ENCODE results near the gene TIGD4.
A peak's percentile ranks its signal among the peaks of the same experiment; 100 is the strongest.

DNA sequence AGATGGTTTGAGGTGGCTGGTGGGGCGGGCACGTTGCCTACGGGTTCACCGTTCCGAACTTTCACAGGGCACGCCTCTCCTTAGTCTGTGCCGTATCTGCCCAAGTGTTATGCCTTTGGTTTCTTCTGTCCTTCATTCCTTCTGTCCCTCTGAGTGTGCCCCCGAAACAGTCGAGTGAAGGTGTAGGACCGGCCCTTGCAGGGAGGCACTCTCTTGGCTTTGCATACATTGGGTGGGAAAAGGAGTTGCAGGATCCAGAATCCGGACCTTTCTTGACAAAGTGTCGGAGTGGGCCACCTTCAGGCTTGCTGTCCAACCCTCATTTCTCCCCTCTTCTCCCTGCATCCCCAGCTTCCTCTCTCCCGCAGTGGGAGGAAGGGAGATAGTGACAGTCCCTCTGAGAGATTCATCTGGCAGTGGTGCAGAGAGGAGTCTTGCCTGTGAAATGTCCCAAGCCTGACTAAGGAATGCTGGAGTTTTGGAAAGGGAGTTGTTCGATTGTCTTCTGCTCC, 793 bp upstream of the TIGD4 start:
- TF ChIP-seq MYC (IDR thresholded peaks at IDR 0.05; ENCODE audit: low read depth, low read length) (no peak; the same call in 1 of the 2 replicates), POLR2A (IDR thresholded peaks at IDR 0.05; ENCODE audit: extremely low read depth, insufficient read length) (no peak)
- TF ChIP-seq, protein P1, sequence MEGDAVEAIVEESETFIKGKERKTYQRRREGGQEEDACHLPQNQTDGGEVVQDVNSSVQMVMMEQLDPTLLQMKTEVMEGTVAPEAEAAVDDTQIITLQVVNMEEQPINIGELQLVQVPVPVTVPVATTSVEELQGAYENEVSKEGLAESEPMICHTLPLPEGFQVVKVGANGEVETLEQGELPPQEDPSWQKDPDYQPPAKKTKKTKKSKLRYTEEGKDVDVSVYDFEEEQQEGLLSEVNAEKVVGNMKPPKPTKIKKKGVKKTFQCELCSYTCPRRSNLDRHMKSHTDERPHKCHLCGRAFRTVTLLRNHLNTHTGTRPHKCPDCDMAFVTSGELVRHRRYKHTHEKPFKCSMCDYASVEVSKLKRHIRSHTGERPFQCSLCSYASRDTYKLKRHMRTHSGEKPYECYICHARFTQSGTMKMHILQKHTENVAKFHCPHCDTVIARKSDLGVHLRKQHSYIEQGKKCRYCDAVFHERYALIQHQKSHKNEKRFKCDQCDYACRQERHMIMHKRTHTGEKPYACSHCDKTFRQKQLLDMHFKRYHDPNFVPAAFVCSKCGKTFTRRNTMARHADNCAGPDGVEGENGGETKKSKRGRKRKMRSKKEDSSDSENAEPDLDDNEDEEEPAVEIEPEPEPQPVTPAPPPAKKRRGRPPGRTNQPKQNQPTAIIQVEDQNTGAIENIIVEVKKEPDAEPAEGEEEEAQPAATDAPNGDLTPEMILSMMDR (IDR thresholded peaks at IDR 0.05; ENCODE audit: low read depth, low read length): no peak
- TF ChIP-seq, protein P2, sequence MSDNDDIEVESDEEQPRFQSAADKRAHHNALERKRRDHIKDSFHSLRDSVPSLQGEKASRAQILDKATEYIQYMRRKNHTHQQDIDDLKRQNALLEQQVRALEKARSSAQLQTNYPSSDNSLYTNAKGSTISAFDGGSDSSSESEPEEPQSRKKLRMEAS (IDR thresholded peaks at IDR 0.05; ENCODE audit: low read depth, low read length): peak; percentile 25; the same call in 1 of the 2 replicates

Data from NB4 (cell line).